GM13976 (cell line): ENCODE data around the gene ADCY5.

Experiments used
- DNase-seq: peaks from one replicate; pipeline ENCODE4 v3.0.0; 2012; ENCODE audit warnings: low spot score
- CTCF ChIP-seq: IDR thresholded peaks from 2 replicates; pipeline ENCODE4 v1.5.1; 2012; ENCODE audit warnings: borderline replicate concordance, mild to moderate bottlenecking; ENCODE audit not compliant: insufficient read depth; ENCODE audit errors: extremely low read depth, missing control alignments, control extremely low read depth
- in situ Hi-C: fragments of 300-500 bp; cut with MboI; formaldehyde crosslinking; loops from one replicate; pipeline ENCODE4 v1.12.0; 2022; ENCODE audit warnings: low sequenced_read_pairs, mixed read lengths, inconsistent platforms; ENCODE audit not compliant: unreplicated experiment

The ADCY5 gene

GRCh38 chr3:123289391-123290106 lies 159.3 kb downstream of the ADCY5 start:
- no peak for TF ChIP-seq CTCF
- DNase-seq: no peak
- in situ Hi-C loops: no loop called here

- in situ Hi-C loops: no loop called here
- TF ChIP-seq CTCF: no peak
- no peak for DNase-seq
These were observed 161.0 kb downstream of the ADCY5 start for GRCh38 chr3:123287962-123288302.

DNA sequence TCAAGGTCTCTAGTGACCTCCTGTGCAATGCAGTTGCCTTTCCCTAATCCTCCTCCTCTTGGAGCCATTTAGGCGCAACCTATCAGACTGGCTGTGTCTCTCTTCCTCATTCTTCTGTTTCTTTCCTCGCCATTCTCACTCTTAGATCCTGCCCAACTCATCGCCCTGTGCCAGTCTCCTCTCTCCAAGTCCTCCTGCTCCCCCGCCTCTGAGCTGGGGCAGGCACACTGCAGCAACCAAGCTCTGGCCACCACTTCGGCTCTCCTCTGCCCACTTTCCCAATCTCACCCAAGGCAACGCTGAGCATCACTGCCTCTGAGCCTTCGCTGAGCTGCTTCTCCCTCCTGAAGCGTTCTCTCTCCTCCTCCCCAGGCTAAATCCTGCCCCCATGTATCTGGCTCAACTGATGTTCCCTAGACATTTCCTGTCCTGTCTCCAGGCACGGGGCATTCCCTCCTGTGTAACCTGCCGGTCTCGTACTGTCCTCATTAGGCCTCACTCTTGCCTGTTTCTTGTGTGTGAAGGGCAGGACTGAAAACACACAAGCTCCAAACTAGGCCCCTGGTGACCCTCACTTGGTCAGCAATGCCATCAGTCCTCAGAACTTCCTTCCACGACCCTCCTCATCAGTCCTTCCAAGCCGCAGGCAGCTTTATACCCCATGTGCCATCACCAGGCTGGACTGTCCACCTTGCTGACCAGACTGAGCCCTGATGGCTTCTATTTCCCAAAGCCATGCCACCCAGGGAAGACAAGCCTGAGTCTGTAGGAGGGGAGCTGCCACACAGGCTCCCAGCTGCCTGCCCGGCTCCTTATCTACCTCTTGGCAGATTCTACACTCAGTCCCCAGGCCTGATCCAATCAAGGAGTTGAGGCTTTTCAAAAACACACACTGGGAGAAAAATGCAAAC lies 161.6 kb downstream of the ADCY5 start:
- DNase-seq: no peak
- no peak for TF ChIP-seq CTCF
- in situ Hi-C loops: no loop called here

DNA sequence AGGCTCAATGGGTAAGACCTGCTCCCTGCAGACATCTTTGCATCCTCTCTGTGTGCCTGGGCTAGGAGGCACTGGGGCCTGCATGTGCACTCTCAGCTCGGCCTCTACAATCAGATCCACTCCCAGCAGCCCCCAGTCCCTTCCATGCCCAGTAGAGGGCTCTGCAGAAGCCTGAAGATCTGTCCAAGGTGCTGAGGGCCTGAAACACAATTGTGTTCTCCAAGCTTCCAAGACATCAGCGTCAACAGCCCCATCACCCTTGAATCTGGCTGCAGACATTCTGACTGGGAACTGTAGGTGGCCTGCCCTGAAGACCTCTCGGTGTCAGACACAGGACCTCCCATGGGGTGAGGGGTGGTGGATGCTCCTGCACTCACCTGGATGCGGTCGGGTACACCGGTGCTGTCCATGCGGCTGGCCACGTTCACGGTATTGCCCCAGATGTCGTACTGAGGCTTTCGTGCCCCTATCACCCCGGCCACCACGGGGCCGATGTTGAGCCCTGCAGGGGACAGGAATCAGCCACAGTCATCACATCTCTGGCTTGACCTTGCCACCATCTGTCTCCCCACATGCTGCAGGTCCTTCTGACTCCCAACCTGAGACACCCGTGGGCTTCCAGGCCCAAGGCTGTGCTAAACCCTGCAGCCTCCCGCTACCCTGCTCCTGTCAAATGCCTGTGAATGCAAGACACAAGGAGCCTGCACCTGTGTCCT lies 162.4 kb downstream of the ADCY5 start:
- peak; percentile 80 for TF ChIP-seq CTCF
- DNase-seq: peak; percentile 88
- in situ Hi-C loops: no loop called here

DNA sequence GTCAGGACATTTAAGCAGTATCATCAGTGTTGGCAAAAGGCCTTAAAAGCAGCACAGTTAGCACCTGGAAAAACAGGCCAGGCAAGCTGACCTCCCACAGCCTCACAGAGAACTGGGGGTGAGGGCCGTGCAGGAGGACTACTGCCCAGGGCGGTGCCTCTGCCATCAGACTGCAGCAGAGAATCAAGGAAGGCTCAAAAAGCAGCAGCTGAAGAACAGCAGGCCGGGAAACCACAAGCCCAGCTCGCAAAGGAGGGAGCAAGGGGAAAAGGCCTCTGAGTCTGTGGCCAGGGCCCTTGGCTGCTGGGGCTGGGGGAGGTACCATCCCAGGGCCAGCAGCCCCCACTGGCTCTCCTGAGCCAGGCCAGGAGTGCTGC lies 163.0 kb downstream of the ADCY5 start:
- TF ChIP-seq CTCF: no peak
- DNase-seq: no peak
- in situ Hi-C loops: no loop called here

GRCh38 chr3:123285479-123285878 lies 163.4 kb downstream of the ADCY5 start:
- DNase-seq: no peak
- in situ Hi-C loops: no loop called here
- no peak for TF ChIP-seq CTCF
